Upper lobe of left lung (tissue), 6 donors: ENCODE results near the gene XXYLT1. TPM values are rescaled to one million over a fixed set of nuclear protein-coding genes. Genes with fewer than 3 reads are reported as not detected.

Experiments used
- ATAC-seq, 2 donors: fragments of 200-7000 bp; cut with Tn5 transposase; one replicate each; pipeline ENCODE4 v1.9.1; 2022; ENCODE audit warnings: mild to moderate bottlenecking in 2 of 2, moderate library complexity in 2 of 2; ENCODE audit not compliant: low FRiP score in 2 of 2
- DNase-seq, 2 donors: peaks; one replicate each; pipeline ENCODE4 v3.0.0-alpha.2; 2019 to 2020
- H3K27ac ChIP-seq, 4 donors: fragments of 200-600 bp; sonication (generic); one replicate each; pipeline ENCODE4 v1.5.1; 2016 to 2019
- H3K27me3 ChIP-seq, 4 donors: fragments of 200-600 bp; sonication (generic); one replicate each; pipeline ENCODE4 v1.5.1; 2017 to 2019
- H3K36me3 ChIP-seq, 4 donors: fragments of 200-600 bp; sonication (generic); one replicate each; pipeline ENCODE4 v1.5.1; 2016 to 2019
- H3K4me1 ChIP-seq, 4 donors: fragments of 200-600 bp; sonication (generic); one replicate each; pipeline ENCODE4 v1.5.1; 2018 to 2019
- H3K4me3 ChIP-seq, 4 donors: fragments of 200-600 bp; sonication (generic); one replicate each; pipeline ENCODE4 v1.5.1; 2017 to 2019; ENCODE audit warnings: mild to moderate bottlenecking in 2 of 4, moderate library complexity in 1 of 4
- H3K9me3 ChIP-seq, 4 donors: fragments of 200-600 bp; sonication (generic); one replicate each; pipeline ENCODE4 v1.5.1; 2018 to 2019
- CTCF ChIP-seq, 6 experiments: fragments of 450-650 bp in 4 of 6; fragments of 200-600 bp in 2 of 6; sonication (generic) in 2 of 6; IDR thresholded peaks; one replicate each; pipeline ENCODE4 v1.5.1; 2016 to 2019; ENCODE audit warnings: antibody characterized with exemption in 6 of 6
- EP300 ChIP-seq, 4 donors: sonication (generic); formaldehyde crosslinking; IDR thresholded peaks; one replicate each; pipeline ENCODE4 v1.5.1; 2017; ENCODE audit warnings: antibody characterized with exemption in 4 of 4, control low read depth in 2 of 4
- POLR2A ChIP-seq, 4 donors: fragments of 450-650 bp; IDR thresholded peaks; one replicate each; pipeline ENCODE4 v1.5.1; 2016 to 2017; ENCODE audit warnings: antibody characterized with exemption in 4 of 4, mild to moderate bottlenecking in 2 of 4
- POLR2AphosphoS5 ChIP-seq, 2 donors: sonication (generic); formaldehyde crosslinking; IDR thresholded peaks; one replicate each; pipeline ENCODE4 v1.5.1; 2017; ENCODE audit warnings: antibody characterized with exemption in 2 of 2
- WGBS, 2 donors: methylation state at CpG; one replicate each; pipeline ENCODE4 v1.1.5; 2017 to 2018; 5-methylcytosine and 5-hydroxymethylcytosine counted together
- total RNA-seq, 6 donors: library from RNA; depleted of rRNA in 4 of 6; stranded (reverse); fragments of >200 nt in 4 of 6; gene quantifications; one replicate each; pipeline versions ENCODE4 v1.1.0 to v1.2.1, GENCODE V29; 2016 to 2021
- donor health status: DM: no; HTN: no; CAD: no; lungs with moderate emphysema.
- donor health status: DM: no; HTN: yes; CAD: no; lungs with severe emphysema.

XXYLT1 gene
- total RNA-seq, 6 donors from 2014 or later = 6.3 to 9.6 (median 8.6) TPM

GRCh38 chr3:195274259-195274966 lies 3.5 kb upstream of the XXYLT1 start:
- Histone ChIP-seq H3K36me3 (peaks cover 0 to 11% (median 3%) of the 10 kb centered on the region in 4 donors), H3K4me1 (peaks cover 11 to 18% (median 16%) of the 10 kb centered on the region in 4 donors), H3K4me3 (no peak overlapping the region), H3K9me3 (no peaks in the 10 kb centered on the region), H3K27ac (no peak overlapping the region), H3K27me3 (no peaks in the 10 kb centered on the region)
- no peak for DNase-seq
- 39 to 41% methylated on average over 1 of the region's 1 CpG for WGBS, 2 donors
- ATAC-seq = no peak
- no peak for TF ChIP-seq POLR2A (IDR thresholded peaks at IDR 0.05)
- no peak for TF ChIP-seq CTCF (IDR thresholded peaks at IDR 0.05)
- TF ChIP-seq EP300 (IDR thresholded peaks at IDR 0.05) = no peak
- TF ChIP-seq POLR2AphosphoS5 (IDR thresholded peaks at IDR 0.05) = no peak

GRCh38 chr3:195271410-195272243 lies 668 bp upstream of the XXYLT1 start:
- H3K4me3 ChIP-seq = peak overlapping the region; percentile 51 to 96 (median 81)
- H3K27me3 ChIP-seq = no peaks in the 10 kb centered on the region
- peaks cover 20 to 27% (median 21%) of the 10 kb centered on the region in 4 donors for H3K4me1 ChIP-seq
- peaks cover 0 to 2% (median 0%) of the 10 kb centered on the region in 4 donors for H3K36me3 ChIP-seq
- DNase-seq = peak; percentile 88 to 97
- peak; percentile 95 to 97 for ATAC-seq
- peak overlapping the region; percentile 74 to 87 (median 84) for H3K27ac ChIP-seq
- TF ChIP-seq EP300 (IDR thresholded peaks at IDR 0.05) (no peak), CTCF (IDR thresholded peaks at IDR 0.05) (peak; percentile 86 to 96 (median 93)), POLR2A (IDR thresholded peaks at IDR 0.05) (peak in 1 of 4 donors; percentile 2), POLR2AphosphoS5 (IDR thresholded peaks at IDR 0.05) (peak in 1 of 2 donors; percentile 7)
- no peaks in the 10 kb centered on the region for H3K9me3 ChIP-seq
- 1% methylated on average over 19 to 30 of the region's 30 CpGs for WGBS, 2 donors

- 2 to 6% methylated on average over 3 to 23 of the region's 52 CpGs for WGBS, 2 donors
- DNase-seq (no peak), ATAC-seq (peak; percentile 3 to 17)
- peaks cover 0 to 4% (median 0%) of the 10 kb centered on the region in 4 donors for H3K36me3 ChIP-seq
- peak overlapping the region; percentile 51 to 96 (median 81) for H3K4me3 ChIP-seq
- H3K9me3 ChIP-seq = no peaks in the 10 kb centered on the region
- no peak for TF ChIP-seq POLR2A (IDR thresholded peaks at IDR 0.05)
- no peak for TF ChIP-seq CTCF (IDR thresholded peaks at IDR 0.05)
- TF ChIP-seq EP300 (IDR thresholded peaks at IDR 0.05) = no peak
- no peak for TF ChIP-seq POLR2AphosphoS5 (IDR thresholded peaks at IDR 0.05)
- H3K4me1 ChIP-seq = peaks cover 20 to 27% (median 21%) of the 10 kb centered on the region in 4 donors
- H3K27me3 ChIP-seq = no peaks in the 10 kb centered on the region
- H3K27ac ChIP-seq = peak overlapping the region; percentile 74 to 87 (median 84)
These were observed 711 bp downstream of the XXYLT1 start for GRCh38 chr3:195270079-195270816.

GRCh38 chr3:195269375-195270078 lies 1.4 kb downstream of the XXYLT1 start:
- TF ChIP-seq POLR2A (IDR thresholded peaks at IDR 0.05) (no peak), EP300 (IDR thresholded peaks at IDR 0.05) (no peak), POLR2AphosphoS5 (IDR thresholded peaks at IDR 0.05) (no peak), CTCF (IDR thresholded peaks at IDR 0.05) (no peak)
- H3K27ac ChIP-seq = peak overlapping the region in 3 of 4 donors; percentile 74 to 87 (median 85)
- peak overlapping the region in 3 of 4 donors; percentile 73 to 96 (median 89) for H3K4me3 ChIP-seq
- no peaks in the 10 kb centered on the region for H3K9me3 ChIP-seq
- WGBS, 2 donors = 71 to 78% methylated on average over 5 of the region's 5 CpGs
- ATAC-seq (no peak), DNase-seq (no peak)
- H3K36me3 ChIP-seq = peaks cover 0 to 4% (median 0%) of the 10 kb centered on the region in 4 donors
- H3K4me1 ChIP-seq = peaks cover 20 to 27% (median 21%) of the 10 kb centered on the region in 4 donors
- H3K27me3 ChIP-seq = no peaks in the 10 kb centered on the region
